ENCODE data around the gene ZNF689.

ZNF689 gene

GRCh38 chr16:30574678-30575077 is 35.5 kb downstream of the ZNF689 start (continued):
- TF ChIP-seq PRDM10 (tag by site-specific recombination; IDR thresholded peaks at IDR 0.05) (peak; percentile 50; the same call in 1 of the 2 replicates), ZNF549 (tag by site-specific recombination; IDR thresholded peaks at IDR 0.05) (no peak), ZSCAN5A (tag by site-specific recombination; IDR thresholded peaks at IDR 0.05) (no peak), ZNF624 (tag by site-specific recombination; IDR thresholded peaks at IDR 0.05) (no peak)

- Histone ChIP-seq H3K4me3 (ENCODE audit: low read depth, low read length) (peak within 1 kb of the TSS; percentile 64), H3K9me3 (ENCODE audit: control insufficient read depth, insufficient read depth, low read depth, low read length) (no peaks in the 10 kb centered on the region), H3K4me1 (ENCODE audit: control insufficient read depth, insufficient read depth, low read length) (peaks cover 5% of the 10 kb centered on the region; the same call in 1 of the 2 replicates), H3K36me3 (ENCODE audit: control insufficient read depth in 2 of 2, insufficient read depth in 1 of 2, low read length in 2 of 2) (peaks cover 0 to 1% of the 10 kb centered on the region in 2 experiments; a peak in 1 of 3 replicates), H3K27ac (ENCODE audit: extremely low read depth, low read depth, low read length) (peak within 1 kb of the TSS; percentile 96)
- ChIA-PET POLR2A (interaction anchor here (0.7 to 2.8 kb wide), 28 partner anchors 10 to 216 kb away, joined by 3 to 69 read pairs (median 4); partner anchors contain the start of genes CD2BP2, DCTPP1, FBRS and PRR14), CTCF (interaction anchor here (0.7 to 1.7 kb wide), 10 partner anchors 13 to 707 kb away, joined by 3 to 12 read pairs (median 4); partner anchors contain the start of genes ZNF747 and ZNF764)
- TF ChIP-seq ZNF510 (tag by site-specific recombination; IDR thresholded peaks at IDR 0.05; ENCODE audit: insufficient replicate concordance) (no peak), PATZ1 (tag by site-specific recombination; IDR thresholded peaks at IDR 0.05) (peak; percentile 90), GFI1B (tag by site-specific recombination; IDR thresholded peaks at IDR 0.05) (no peak), SP3 (tag by site-specific recombination; IDR thresholded peaks at IDR 0.05) (peak; percentile 98), ZNF366 (tag by site-specific recombination; conservative IDR thresholded peaks at IDR 0.05) (0 out of 2 replicates have a peak, but pooled peaks have one; percentile 48), ZNF654 (tag by site-specific recombination; IDR thresholded peaks at IDR 0.05; ENCODE audit: low read depth) (no peak), KLF16 (tag by site-specific recombination; IDR thresholded peaks at IDR 0.05) (peak; percentile 26; the same call in 1 of the 2 replicates), ZNF175 (tag by site-specific recombination; IDR thresholded peaks at IDR 0.05) (no peak), ZNF473 (tag by site-specific recombination; IDR thresholded peaks at IDR 0.05) (no peak), PRDM1 (tag by site-specific recombination; IDR thresholded peaks at IDR 0.05) (no peak), KLF1 (tag by site-specific recombination; IDR thresholded peaks at IDR 0.05) (no peak), ZBTB1 (tag by site-specific recombination; IDR thresholded peaks at IDR 0.05) (no peak), ZNF10 (tag by site-specific recombination; IDR thresholded peaks at IDR 0.05) (no peak), PBX3 (CRISPR knock-in tag; IDR thresholded peaks at IDR 0.05) (no peak; the same call in 1 of the 2 replicates), BCL6B (tag by site-specific recombination; IDR thresholded peaks at IDR 0.05) (no peak), ZNF16 (tag by site-specific recombination; IDR thresholded peaks at IDR 0.05; ENCODE audit: low read depth) (no peak), IKZF3 (tag by site-specific recombination; IDR thresholded peaks at IDR 0.05) (peak; percentile 70), ZNF704 (tag by site-specific recombination; IDR thresholded peaks at IDR 0.05) (no peak), MEIS1 (CRISPR knock-in tag; IDR thresholded peaks at IDR 0.05; ENCODE audit: borderline replicate concordance) (no peak), ZBTB20 (tag by site-specific recombination; IDR thresholded peaks at IDR 0.05) (peak; percentile 90), ZFP37 (tag by site-specific recombination; IDR thresholded peaks at IDR 0.05) (no peak)
Measured at GRCh38 chr16:30571445-30572322, 38.5 kb downstream of the ZNF689 start, which contains the start of gene ZNF688. Gene ZNF688, minus strand, starts transcription at chr16:30571714. Its CDS starts 85 bp downstream, at chr16:30571629.

Data from HEK293 (cell line).